GM10248 (cell line): ENCODE data around the gene SPAG16.

Experiments
- CTCF ChIA-PET: fragments of 300-600 bp; sonication (Branson Sonifier 250); formaldehyde crosslinking; extraction: SDS; loops from one replicate; lab custom pipeline; 2021; ENCODE audit warnings: antibody characterized with exemption; lab: Yijun Ruan, JAX
- POLR2A ChIA-PET: fragments of 350-650 bp; sonication (Branson Sonifier 250); formaldehyde crosslinking; extraction: SDS; loops from one replicate; lab custom pipeline; 2020; ENCODE audit warnings: antibody characterized with exemption; lab: Yijun Ruan, JAX
- DNase-seq: peaks from one replicate; pipeline ENCODE4 v3.0.0; 2012; ENCODE audit errors: extremely low spot score
- TF ChIP-seq, protein P1 (sequence below): IDR thresholded peaks from 2 replicates; pipeline ENCODE4 v1.5.1; 2012; ENCODE audit warnings: mild to moderate bottlenecking, low read depth; ENCODE audit errors: extremely low read depth, missing control alignments, control extremely low read depth

The SPAG16 gene

DNA sequence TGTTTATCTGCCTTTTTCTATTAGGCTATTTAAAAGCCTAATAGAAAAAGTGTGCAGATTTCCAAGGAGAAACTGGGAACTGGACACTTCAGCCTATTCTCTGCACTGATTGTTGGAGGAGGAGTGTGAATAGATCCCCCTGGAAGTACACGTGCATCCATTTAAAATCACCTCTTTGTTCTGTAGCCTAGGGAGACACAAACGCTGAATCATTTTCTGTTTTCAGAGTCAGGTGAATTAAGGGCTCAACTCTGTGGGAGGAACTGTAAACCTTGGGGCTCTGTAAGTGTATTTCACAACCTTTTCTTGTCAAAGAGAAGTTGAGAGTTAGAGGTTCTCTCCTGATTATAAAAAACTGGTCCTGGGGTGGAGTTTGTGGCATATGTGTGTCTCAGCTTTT lies 159.7 kb downstream of the SPAG16 start:
- POLR2A ChIA-PET, result no interaction called here
- TF ChIP-seq, protein P1, sequence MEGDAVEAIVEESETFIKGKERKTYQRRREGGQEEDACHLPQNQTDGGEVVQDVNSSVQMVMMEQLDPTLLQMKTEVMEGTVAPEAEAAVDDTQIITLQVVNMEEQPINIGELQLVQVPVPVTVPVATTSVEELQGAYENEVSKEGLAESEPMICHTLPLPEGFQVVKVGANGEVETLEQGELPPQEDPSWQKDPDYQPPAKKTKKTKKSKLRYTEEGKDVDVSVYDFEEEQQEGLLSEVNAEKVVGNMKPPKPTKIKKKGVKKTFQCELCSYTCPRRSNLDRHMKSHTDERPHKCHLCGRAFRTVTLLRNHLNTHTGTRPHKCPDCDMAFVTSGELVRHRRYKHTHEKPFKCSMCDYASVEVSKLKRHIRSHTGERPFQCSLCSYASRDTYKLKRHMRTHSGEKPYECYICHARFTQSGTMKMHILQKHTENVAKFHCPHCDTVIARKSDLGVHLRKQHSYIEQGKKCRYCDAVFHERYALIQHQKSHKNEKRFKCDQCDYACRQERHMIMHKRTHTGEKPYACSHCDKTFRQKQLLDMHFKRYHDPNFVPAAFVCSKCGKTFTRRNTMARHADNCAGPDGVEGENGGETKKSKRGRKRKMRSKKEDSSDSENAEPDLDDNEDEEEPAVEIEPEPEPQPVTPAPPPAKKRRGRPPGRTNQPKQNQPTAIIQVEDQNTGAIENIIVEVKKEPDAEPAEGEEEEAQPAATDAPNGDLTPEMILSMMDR, result no peak

GRCh38 chr2:213451542-213452239 lies 167.4 kb downstream of the SPAG16 start:
- TF ChIP-seq, protein P1, result no peak
- DNase-seq, result no peak
- ChIA-PET CTCF (interaction anchor here (1.1 kb wide), 1 partner anchor 11 kb away, joined by 4 read pairs; no protein-coding TSS in a partner anchor), POLR2A (no interaction called here)

More for the DNA sequence above, 159.7 kb downstream of the SPAG16 start:
- no peak for DNase-seq
- CTCF ChIA-PET, result no interaction called here

GRCh38 chr2:213455316-213456008 lies 171.2 kb downstream of the SPAG16 start:
- no peak for DNase-seq
- TF ChIP-seq, protein P1, result no peak
- POLR2A ChIA-PET, result no interaction called here
- CTCF ChIA-PET, result interaction anchor here (1.1 kb wide), 1 partner anchor 8 kb away, joined by 3 read pairs; no protein-coding TSS in a partner anchor

DNA sequence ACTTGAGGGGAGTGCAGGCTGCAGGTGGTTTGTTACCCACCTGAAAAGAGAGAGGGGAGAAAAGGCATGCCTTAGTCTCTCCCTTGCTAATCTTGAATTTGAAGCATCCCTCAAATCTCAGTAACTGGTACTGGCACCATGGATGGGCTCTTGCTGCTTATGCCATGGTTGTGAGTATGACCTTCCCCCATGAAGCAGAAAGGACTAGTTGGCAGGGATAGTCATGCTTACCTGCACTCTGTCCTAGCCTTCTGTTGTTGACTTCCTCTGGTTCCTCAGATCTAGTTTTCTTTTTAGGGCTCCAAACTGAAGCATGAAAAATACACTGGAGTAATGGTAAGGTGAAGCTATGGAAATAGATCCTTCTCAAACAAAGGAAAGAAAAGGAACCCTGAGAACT lies 191.2 kb downstream of the SPAG16 start:
- CTCF ChIA-PET, result no interaction called here
- POLR2A ChIA-PET, result no interaction called here
- TF ChIP-seq, protein P1, result no peak

GRCh38 chr2:213476641-213477040 lies 192.4 kb downstream of the SPAG16 start:
- ChIA-PET POLR2A (no interaction called here), CTCF (no interaction called here)
- DNase-seq, result no peak
- TF ChIP-seq, protein P1, result no peak

More for the DNA sequence above, 191.2 kb downstream of the SPAG16 start:
- no peak for DNase-seq

GRCh38 chr2:213490087-213490486 lies 205.8 kb downstream of the SPAG16 start:
- TF ChIP-seq, protein P1, result peak; percentile 26
- ChIA-PET CTCF (interaction anchor here (0.6 to 1.5 kb wide), 4 partner anchors 10 to 444 kb away, joined by 3 to 4 read pairs (median 4); no protein-coding TSS in a partner anchor), POLR2A (no interaction called here)
- peak; percentile 7 for DNase-seq
